Astrocyte of the spinal cord (primary cell): ENCODE measurements around the gene RENBP.

Experiments
- DNase-seq: peaks from one replicate; pipeline ENCODE4 v3.0.0; 2011; ENCODE audit warnings: low read depth, low spot score
- H3K4me3 ChIP-seq: 2 replicates; pipeline ENCODE4 v1.5.1; 2011; ENCODE audit warnings: low read depth, mild to moderate bottlenecking, low read length, moderate library complexity
- in situ Hi-C: cut with HindIII; loops from 2 replicates; pipeline ENCODE4 v1.10.0; 2017; ENCODE audit warnings: low sequenced_read_pairs
- TF ChIP-seq, protein P1 (sequence below): IDR thresholded peaks from 2 replicates; pipeline ENCODE4 v1.5.1; 2012; ENCODE audit warnings: low read depth, mild to moderate bottlenecking, low read length, inconsistent platforms

Gene RENBP

DNA sequence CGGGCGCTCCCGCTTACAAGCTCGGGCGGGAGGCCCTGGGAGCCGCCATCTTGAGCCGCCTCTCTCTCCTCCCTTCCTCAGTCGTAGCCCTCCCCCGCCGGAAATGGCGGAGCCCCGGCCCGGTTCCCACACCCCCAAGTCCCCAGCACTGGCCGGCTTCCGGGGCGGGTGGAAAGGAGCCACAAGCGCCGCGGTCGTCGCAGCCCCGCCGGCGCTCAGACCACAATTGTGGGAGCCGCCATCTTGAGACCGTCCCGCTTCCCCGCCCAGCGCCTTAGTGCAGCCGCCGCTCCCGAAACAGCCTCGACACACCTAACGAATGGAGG lies 26.6 kb upstream of the RENBP start:
- in situ Hi-C loops: no loop called here
- H3K4me3 ChIP-seq: peak overlapping the region; percentile 97
- DNase-seq: peak; percentile 95
- TF ChIP-seq, protein P1, sequence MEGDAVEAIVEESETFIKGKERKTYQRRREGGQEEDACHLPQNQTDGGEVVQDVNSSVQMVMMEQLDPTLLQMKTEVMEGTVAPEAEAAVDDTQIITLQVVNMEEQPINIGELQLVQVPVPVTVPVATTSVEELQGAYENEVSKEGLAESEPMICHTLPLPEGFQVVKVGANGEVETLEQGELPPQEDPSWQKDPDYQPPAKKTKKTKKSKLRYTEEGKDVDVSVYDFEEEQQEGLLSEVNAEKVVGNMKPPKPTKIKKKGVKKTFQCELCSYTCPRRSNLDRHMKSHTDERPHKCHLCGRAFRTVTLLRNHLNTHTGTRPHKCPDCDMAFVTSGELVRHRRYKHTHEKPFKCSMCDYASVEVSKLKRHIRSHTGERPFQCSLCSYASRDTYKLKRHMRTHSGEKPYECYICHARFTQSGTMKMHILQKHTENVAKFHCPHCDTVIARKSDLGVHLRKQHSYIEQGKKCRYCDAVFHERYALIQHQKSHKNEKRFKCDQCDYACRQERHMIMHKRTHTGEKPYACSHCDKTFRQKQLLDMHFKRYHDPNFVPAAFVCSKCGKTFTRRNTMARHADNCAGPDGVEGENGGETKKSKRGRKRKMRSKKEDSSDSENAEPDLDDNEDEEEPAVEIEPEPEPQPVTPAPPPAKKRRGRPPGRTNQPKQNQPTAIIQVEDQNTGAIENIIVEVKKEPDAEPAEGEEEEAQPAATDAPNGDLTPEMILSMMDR: no peak

DNA sequence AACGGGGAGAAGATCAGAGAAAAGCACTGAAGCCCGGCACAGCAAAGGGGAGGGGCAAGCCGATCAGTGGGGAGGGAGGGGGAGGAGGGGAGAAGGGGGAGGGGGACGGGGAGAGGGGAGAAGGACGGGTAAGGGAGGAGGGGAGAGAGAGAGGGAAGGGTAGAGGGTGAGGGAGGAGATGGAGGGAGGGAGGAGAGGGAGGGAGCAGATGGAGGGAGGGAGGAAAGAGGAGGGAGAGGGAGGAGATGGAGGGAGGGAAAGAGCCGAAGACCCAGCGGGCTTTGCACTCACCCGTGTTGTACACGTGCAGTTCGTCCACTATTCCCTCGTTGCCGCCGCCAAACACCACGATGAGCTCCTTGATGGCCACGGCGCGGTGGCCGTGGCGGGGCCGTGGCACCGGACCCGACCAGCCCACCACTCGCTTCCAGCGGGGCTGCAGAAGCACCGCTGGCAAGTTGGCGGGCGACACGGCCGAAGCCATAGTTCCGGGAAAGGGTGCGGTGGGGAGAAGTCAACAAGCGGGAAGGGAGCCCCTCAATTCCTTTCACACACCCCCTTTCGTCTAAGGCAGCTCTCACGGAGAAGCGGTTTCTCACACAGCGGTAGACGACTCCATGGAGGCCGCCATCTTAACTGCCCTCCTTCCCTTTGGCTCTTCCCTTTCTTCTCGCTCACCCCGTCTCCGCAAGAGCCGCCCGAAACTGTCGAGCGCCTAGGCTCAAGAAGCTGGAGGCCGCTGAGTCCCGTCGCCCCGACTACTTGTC lies 26.1 kb upstream of the RENBP start:
- TF ChIP-seq, protein P1: no peak
- in situ Hi-C loops: no loop called here
- DNase-seq: peak; percentile 72
- peak overlapping the region; percentile 97 for H3K4me3 ChIP-seq

DNA sequence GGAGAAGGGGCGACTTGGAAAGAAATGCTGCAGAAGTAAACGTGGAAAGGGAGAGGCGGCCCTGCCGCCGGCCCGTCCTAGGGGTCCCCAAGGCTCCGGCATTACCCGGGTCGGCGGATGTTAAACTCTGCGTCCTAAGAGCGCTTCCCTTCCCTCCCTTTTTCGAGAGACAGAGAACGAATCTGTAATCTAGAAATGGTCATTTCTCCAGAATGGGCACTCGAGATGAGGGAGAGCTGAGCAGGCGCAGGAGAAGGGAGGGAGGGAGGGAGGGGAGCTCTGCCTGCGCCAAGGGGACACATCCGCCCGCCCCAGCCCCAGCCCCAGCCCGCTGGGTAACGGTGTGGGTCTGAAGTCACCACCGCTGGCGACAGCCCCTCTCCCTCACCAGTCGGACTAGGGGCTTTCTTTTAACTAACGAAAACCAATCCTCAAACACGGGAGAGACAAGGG lies 25.5 kb upstream of the RENBP start:
- peak overlapping the region; percentile 97 for H3K4me3 ChIP-seq
- DNase-seq: peak; percentile 46
- TF ChIP-seq, protein P1: no peak
- in situ Hi-C loops: no loop called here

DNA sequence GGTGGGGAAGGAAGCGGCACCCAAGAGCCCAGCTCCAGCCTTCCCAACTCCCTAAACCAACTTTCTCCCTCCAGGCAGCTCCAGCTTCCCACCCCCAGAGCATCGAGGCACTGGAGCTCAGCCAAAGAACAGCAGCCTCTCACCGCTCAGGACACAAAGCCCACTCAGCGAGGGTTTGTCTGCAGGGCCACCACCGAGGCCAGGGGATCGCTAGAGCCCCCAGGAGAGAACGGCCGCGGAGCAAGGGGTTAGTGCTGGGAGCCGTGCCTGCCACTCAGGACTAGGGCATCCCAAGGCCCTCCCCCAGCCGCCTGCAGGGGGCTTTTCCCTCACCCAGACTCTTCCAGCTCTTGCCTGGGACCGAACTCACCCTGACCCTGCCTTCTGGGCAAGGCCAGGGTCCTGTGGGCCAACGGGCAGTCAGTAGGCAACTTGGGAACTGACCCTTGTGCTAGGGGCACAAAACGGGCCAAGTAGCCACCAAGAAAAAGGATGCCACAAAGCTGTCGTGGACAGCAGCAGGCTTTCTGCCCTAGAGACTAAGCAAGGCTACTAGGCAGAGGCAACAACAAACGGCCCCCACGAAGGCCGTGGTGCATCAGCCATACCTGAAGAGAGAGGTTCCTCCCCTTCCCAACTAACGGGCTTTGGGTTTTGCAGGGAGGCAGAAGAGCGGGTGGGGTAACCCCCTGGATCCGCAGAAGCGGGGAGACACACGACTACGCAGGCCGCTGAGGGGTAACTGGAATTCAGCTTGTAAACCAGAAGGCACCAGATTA lies 24.9 kb upstream of the RENBP start:
- TF ChIP-seq, protein P1: peak; percentile 5
- peak overlapping the region; percentile 97 for H3K4me3 ChIP-seq
- in situ Hi-C loops: no loop called here
- no peak for DNase-seq

DNA sequence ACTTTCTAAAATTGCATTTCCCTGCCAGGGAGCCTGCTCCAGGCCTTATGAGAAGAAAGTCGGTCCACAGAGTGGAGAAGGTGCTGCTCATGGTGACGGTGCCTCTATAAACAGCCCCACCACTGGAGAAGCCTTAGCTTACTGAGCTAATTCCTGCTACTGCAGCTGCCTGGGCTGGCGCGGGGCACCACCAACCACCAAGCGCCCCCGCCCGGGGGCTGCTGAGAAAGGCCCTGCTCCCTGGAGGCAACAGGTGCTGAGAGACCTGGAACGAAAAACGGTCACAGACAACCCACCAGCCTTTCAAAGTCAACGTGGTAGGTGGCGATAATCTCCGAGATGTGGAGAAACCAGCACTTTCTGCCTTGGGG lies 24.3 kb upstream of the RENBP start:
- in situ Hi-C loops: no loop called here
- peak; percentile 16 for DNase-seq
- TF ChIP-seq, protein P1: no peak
- H3K4me3 ChIP-seq: peak overlapping the region; percentile 97

DNA sequence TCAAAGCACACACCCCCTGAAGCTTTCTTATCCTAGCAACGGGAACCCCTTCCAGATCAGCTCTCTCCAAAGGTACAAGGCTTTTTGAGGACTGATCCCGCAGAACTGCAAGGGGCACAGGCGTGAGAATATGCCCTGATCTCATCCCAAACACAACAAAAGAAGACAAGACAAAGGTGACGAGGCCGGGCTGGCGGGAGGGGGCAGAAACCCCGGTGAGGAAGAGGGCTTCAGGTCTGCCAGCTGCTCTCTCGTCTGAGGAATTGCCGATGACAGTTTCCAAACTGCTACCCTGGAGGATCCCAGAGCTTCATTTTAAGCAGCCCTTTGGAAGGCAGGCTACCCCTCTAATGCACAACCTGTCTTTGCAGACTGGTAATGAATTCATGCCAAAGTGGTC lies 23.8 kb upstream of the RENBP start:
- no peak overlapping the region for H3K4me3 ChIP-seq
- TF ChIP-seq, protein P1: no peak
- DNase-seq: no peak
- in situ Hi-C loops: no loop called here
